ENCODE data around the gene PSMC5.
"Not testable (repeated sequence)": the region's sequence is repeated elsewhere in the genome, so short reads cannot be mapped to it uniquely, and the experiment has no call there.

Gene PSMC5

DNA sequence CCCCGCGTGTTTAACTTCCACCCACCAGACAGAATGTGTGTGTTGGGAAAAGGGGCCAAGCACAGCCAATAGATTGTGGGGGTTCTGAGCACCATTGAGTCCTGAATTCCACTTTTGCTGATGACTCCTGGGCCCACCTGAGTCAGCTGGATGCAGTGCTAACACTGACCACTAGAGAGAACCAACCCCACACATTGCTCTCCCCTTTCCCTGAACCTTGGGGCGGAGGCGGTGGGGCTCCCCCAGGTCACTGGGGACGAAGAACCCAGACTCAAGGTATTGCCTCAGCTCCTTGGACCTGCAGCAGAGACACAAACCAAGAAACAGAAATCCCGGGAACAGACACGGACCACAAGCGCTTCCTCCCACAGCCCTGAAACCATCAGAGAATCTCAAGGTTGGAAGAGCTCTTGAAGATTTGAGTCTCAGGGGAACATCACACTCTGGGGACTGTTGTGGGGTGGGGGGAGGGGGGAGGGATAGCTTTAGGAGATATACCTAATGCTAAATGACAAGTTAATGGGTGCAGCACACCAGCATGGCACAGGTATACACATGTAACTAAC is 46.9 kb downstream of the PSMC5 start:
- not testable (repeated sequence) for DNase-seq

DNA sequence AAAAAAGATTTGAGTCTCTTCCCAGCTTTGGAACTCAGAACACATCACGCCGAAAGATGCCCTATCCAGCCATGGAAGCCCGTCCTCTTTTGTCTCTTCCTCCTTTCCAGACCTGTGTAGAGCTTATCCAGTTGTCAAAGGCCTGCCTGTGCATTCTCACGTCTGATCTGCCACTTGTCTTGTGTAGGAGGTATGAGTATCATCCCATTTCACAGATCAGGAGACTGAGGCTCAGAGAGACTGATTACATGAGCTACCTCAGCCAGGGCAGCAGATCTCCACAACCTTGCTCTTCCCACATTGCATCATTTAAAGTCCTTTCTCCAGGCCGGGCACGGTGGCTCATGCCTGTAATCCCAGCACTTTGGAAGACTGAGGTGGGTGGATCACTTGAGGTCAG is 47.5 kb downstream of the PSMC5 start:
- DNase-seq, result not testable (repeated sequence)

DNA sequence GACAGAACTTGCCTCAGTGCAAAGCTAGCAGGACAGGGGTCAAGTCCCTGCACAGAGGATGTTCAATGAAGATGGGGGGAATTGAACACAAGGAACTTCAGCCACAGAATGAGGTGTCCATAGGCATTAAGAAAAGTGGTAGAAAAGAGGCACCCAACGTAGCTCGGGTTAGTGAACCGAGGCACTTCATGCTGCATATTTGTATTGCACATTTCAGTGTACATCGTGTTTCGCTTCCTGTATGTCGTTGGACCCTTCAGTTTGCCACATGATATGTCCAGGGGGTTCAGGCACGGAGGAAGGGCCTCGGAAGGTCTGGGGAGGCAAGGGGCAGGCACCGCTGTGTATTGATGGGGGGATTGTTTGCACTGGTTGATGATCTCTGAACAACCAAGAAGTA is 51.2 kb downstream of the PSMC5 start:
- not testable (repeated sequence) for DNase-seq

DNA sequence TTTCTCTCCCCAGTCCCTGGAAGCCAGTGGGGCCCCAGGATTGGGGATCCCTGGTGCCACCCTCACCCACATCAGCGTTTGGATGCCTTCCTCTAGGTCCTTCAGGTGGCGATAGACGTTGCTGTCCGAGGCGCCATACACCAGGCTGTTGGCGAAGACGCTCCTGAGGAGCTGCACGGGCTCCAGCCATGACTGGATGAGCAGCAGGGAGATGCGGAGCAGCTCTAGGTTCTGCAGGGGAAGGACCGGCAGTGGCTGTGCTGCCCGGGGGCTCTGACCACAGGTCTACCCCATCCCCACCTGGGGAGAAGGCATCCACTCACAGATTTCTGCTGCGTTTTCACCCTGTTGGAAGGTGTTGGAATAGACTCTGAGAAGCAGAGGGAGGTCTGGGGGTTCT is 53.5 kb downstream of the PSMC5 start:
- DNase-seq, result no peak

DNA sequence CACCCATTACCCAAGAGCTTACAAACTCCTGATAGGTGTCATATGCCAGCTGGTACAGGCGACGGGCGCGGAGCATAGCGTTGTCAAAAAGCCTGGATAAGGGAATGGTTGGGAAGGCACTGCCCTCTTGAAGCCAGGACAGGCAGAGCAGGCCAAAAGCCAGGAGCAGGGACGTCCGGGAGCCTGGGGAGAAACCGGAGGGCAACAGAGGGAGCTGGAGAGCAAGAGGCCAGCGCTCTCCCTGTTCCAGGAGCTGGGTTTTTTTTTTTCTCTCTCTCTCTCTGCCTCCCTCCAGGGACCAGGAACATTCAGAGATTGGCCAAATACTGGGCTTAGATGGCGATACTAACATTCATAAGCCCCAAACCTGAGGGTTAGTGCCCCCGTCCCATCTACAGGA is 54.1 kb downstream of the PSMC5 start:
- not testable (repeated sequence) for DNase-seq
